ENCODE measurements around the gene UBE2A.

Gene UBE2A

DNA sequence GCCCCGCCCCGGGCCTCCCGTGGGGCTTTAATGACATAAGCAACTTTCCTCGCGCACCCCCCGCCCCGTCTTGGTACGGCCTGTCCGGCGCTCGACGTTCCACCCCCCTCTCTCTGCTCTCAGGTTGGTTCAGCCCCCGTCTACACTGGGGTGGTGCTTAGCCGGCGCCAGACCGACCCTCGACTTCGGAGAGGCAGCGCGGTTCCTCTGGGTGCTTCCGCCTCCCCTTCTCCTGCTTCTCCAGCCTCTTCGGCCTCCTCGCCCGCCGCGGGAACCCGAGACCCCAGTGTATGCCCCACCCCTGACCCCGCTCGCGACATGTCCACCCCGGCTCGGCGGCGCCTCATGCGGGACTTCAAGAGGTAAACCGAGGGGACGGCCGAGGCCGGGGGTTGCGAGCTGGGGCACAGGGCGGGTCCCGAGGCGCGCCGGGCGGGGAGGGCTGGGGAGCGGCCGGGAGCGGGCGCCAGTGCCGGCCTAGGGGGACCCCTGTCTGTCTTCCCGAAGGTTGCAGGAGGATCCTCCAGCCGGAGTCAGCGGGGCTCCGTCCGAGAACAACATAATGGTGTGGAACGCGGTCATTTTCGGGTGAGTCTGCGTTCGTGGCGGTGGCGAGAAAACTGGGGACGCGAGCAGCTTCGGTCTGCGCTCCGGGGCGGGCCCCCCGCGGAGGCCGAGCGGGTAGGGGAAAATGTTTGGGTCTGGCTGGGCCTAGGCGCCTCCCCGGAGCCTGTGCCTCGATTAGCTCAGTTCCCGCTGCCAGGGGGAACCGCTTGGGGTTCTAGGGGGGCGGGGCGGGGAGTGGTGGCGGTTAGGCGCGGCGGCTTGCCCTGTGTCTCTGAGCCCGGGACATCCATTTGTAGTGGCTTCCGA lies at the start of gene UBE2A:
UBE2A (plus strand) TSS at position 170 of the 873 bp plus-strand sequence; CDS start at position 319, 149 bp downstream.
- peak; percentile 88 for DNase-seq
- ATAC-seq = peak; percentile 94

DNA sequence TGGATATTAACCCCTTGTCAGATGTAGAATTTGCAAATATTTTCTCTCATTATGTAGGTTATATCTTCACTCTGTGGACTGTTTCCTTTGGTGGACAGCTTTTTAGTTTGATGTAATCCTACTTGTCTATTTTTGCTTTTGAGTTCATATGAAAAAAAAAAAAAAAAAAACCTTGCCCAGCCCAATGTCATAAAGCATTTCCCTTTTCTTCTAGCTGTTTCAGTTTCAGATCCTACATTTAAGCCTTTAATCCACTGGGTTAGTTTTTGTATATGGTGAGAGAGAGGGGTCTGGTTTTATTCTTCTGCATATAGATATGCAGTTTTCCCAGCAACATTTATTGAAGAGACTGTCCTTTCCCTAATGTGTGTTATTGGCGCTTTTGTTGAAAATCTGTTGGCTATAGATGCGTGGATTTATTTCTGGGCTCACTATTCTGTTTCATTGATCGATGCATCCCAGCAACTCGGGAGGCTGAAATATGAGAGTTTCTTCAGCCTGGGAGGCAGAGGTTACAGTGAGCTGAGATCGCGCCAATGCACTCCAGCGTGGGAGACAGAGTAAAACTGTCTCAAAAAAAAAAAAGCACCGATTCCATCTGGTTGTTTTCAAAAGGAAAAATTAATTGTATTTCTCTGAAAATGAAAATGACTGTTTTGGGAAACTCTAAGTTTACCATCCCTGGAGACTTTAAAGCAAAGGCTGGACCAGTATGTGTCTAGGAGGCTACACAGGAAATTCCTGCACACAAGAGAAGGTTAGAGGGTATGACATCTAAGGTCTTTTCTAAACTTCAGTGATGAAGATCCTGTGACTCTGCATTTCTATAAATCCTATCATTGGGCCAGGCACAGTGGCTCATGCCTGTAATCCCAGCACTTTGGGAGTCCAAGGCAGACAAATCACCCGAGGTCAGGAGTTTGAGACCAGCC lies 44.8 kb upstream of the UBE2A start:
- DNase-seq = no peak
- ATAC-seq = no peak

DNA sequence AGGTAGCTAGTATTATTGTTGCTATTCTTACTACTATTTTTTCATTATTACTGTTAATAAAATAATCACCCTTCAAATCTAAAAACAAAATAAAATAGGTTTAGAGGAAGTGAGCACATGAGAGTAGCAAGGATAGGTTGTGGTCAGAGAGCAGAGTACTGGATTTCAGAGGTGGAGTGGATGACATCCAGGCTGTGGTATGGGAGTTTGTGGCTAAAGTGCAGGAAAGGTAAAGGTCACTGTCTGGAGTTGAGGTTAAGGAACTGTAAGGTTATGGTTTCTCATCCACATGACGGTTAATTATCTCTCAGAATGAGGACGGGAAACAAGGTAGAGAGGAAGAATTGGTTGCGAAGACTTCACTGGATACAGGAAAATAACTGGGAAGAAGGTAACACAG lies 36.9 kb upstream of the UBE2A start:
- DNase-seq (no peak), ATAC-seq (no peak)

DNA sequence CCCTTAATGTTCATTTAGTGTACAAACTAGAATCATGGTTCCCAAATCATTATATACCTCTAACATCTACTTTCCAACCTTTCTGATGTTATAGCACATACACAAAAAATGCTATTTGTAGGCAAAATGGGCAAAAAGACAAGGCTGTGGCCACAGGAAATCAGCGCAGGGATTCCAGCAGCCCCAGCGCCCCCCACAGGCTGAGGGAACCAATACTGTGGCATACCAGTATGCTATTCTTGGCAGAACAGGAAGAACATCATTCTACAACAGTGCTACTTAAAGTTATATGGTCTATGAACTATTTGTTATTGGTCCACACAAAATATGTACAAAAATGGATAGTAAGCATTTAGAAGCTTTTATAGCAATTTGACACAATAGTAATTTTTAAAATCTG lies 34.5 kb upstream of the UBE2A start:
- DNase-seq = peak; percentile 9
- ATAC-seq = no peak

DNA sequence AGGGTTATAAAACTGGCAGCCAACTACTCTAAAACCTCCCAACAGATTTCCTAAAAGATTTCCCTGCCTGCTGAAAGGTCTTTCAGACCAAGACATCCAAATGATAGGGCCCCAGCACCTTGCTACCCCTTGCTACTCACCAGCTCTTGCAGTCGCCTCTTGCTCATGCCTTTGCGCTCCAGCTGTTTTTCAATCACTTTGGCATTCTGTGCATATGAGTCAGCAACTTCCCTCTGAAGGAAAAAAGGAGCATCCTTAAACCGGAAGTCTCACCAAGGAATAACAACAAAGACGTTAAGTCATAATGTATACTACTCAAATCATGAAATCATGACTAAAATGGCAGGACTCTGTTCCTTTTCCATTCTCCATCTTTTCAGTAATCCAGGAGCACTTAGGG lies 33.2 kb upstream of the UBE2A start:
- no peak for DNase-seq

DNA sequence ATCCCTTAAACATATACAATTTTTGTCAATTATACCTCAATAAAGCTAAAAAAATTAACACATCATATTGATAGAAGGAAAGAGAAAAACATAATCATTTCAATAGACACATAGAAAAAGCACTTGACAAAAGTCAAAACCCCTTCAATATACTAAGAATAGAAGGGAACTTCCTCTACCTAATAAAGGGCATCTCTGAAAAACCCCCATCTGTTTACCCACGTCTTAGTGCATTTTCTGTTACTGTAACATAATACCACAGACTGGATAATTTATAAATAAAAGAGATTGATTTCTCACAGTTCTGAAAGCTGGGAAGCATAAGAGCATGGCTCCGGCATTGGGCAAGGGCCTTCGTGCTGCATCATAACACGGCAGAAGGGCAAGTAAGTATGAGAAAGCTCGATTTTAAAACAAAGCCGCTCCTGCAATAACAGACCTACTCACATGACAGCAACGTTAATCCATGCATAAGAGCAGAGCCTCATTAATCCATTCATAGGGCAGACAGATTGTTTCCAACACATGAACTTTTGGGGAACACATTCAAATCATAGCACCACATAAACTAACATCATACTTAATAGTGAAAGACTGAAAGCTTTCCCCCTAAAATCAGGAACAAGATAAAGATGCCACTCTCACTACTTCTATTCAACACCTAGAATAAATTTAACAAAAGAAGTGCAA lies 24.9 kb upstream of the UBE2A start:
- DNase-seq (no peak), ATAC-seq (no peak)

More for the DNA sequence above, 33.2 kb upstream of the UBE2A start:
- ATAC-seq = no peak

DNA sequence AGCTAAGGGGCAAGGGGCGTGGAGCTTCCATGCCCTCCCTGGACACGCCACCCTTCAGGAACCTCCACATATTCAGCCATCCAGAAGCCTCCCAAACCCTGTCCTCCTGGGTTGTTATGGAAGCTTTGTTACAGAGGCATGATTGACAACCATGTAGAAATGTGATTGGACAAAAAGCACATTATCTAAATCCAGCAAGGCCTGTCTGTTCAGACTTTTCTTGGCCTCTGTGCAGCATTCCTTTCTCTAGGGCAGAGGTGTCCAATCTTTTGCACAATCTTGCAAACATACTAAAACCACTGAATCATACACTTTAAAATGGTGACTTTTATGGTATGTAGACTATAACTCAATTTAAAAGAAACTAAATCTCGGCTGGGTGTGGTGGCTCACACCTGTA lies 21.9 kb upstream of the UBE2A start:
- no peak for DNase-seq
- ATAC-seq = no peak

DNA sequence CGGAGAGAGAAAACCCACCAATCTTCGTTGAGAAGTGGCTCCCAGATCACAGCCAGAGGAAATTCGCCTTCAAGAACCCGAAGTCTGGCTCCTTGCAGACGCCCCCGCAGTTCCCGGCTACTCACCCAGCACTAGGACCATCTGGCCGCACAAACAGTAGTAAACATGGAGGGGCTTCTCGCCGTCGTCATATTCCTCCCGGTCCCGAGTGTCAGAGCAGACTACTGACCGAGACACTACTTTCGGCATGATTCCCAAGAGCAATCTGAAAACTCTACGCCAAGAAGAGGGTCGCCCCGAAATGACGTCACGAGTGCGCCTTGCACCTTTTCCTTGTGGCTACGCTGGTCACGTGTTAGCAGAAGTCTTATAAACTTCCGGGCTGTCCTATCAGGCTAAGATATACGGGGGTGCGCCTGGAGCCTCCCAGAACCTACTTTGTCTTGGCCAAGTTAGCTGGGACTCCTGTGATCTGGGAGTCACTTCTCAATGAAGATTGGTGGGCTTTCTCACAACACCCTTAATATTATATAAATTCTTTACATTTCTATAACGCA lies 9.2 kb upstream of the UBE2A start, which contains the start of gene STEEP1:
STEEP1 (minus strand) TSS at position 303 of the 557 bp plus-strand sequence; CDS start at position 249, 54 bp downstream.
- ATAC-seq (peak; percentile 97), DNase-seq (peak; percentile 86)

DNA sequence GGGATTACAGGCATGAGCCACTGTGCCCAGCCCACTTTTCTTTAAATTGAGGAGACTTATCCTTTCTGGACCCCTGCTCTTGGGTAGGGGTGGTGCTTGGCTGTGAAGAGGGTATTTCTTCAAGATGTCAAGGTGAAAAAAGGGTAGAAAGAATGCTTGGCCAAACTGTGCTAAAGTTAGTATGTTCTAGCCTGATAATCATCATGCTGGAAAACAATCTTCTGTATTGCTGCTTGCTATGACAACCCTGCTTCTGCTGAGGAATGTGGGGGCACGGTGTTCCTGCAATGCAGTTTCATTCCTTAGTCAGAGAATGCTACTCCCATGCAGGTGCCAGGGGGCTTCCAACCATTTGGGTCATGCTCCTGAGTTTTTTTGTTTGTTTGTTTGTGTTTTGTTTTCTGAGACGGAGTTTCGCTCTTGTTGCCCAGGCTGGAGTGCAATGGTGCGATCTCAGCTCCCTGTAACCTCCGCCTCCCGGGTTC lies 4.0 kb upstream of the UBE2A start:
- DNase-seq (no peak), ATAC-seq (no peak)

DNA sequence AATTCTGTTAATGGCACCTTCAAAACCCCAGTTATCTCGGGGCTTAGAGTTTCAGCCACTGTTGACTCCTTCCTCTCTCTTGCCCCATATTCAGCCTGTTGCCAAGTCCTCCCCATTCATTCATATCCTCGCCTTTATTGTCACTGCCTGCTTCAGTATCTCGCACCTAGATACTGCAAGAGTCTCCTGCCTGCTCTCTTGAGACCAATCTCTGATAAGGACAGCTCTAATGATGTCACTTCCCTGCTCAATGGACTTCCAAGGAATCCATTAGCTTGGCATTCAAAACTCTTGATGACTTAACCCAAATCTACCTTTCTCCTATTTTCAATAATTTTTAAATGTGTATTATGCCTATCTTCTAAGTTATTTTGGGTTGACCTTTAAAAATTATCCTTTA lies 1.1 kb upstream of the UBE2A start:
- ATAC-seq = no peak
- no peak for DNase-seq

DNA sequence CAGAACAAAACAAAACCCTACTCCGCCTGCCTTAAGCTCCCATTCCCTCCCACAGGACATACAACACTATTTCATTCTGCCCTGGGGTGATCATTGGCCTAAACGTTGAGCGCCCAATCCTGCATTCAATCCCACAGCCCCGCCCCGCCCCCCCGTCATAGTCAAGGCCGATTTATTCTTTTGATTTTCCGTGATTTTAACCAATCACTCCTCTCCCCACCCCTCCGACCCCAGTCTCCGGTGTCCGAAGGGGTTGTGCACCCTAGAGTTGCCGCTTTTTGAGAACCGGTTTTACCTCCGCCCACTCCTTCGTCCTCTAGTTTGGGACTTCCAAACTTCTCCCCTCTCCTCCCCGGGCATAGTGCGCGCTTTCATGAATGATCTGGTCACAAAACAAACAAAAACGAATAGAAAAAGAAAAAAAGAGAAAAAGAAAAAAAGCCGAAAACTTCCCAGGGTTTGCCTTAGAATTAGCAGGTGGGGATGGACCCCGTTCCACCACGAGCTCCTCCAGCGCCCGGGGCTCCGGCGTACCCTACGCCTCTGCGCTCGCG lies 446 bp upstream of the UBE2A start:
- ATAC-seq (no peak), DNase-seq (no peak)

DNA sequence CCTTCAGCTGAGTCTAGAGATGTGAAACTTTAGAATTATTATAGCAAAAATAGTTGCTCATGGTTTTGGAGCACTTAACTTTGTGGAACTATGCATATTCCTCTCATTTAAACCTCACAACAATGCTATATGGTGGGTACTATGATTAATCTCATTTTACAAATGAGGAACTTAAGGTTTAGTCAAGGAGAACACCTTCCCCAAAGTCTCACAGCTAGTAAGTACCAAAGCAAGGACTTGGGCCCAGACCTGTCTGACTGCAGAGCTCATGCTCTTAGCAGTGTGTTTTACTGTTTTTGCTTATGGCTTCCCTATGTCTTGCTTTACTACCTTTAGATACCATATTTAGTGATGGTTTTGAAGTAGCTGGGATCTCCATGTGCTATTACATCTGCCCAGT lies 5.1 kb downstream of the UBE2A start:
- no peak for DNase-seq
- ATAC-seq = no peak

DNA sequence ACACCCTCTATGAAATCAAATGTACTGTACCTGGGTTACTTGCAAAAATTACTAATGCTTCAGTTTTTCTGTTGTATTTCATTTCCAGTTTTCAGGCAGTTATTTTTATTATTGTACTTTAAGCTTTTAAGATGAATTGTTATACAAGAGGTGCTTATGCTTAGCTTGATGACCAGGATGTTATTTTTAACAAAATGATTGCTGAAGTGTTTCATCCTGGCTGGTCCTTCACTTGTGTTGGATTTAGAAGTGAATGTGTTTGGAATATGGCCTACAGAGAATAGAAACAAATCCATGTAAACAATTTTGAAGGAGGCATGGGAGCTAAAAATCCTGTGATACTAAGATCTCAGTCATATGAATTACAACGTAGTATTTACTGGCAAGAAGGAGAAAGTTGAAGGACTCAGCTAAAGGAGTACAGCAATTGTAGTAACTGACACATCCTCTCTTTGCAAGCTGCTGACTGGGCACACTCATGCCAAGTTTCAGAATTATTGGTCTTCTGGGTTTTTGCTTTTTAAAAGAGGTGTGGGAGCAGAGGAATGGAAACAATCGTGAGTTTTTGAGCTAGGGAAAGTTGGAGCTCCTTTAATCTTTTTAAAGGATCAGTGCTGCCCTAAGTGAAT lies 9.2 kb downstream of the UBE2A start:
- ATAC-seq (peak; percentile 55), DNase-seq (no peak)

DNA sequence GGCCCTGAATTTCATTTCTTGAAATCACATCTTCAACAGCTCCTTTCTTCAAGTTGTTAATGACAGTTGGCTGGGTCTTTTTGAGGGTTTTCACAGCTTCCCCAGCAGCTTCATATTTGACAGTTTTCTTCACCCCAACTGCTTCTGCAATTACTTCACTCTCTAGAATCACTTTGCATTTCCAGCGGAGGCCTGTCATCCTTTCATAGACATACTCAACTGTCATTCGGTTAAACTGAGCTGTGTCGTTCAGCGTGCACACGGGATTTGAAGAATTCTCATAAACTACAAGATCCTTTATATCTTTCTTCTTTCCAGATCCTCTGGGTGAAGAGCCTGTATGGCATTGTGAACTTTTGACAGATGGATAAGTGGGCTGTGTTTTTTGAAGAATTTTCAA lies 15.4 kb downstream of the UBE2A start:
- no peak for ATAC-seq
- DNase-seq = no peak

DNA sequence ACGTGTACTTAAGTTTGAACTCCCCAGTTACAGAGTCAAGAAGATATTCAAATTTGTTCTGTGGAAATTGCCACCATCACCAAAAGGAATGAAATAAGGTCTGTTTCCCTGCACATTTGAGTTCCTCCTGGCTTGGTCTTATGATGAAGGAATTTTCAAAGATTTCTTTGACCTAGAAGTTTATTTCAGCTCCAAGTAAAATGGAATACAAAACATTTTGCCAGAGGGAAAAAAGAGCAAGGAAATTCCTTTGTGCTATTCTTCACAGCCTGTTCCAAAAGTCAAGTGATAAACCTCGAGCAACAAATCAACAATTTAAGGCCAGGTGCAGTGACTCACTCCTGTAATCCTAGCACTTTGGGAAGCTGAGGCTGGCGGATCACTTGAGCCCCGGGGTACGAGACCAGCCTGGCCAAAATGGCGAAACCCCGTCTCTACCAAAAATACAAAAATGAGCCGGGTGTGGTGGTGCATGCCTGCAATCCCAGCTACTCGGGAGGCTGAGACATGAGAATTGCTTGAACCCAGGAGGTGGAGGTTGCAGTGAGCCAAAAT lies 28.4 kb downstream of the UBE2A start:
- DNase-seq (no peak), ATAC-seq (no peak)

DNA sequence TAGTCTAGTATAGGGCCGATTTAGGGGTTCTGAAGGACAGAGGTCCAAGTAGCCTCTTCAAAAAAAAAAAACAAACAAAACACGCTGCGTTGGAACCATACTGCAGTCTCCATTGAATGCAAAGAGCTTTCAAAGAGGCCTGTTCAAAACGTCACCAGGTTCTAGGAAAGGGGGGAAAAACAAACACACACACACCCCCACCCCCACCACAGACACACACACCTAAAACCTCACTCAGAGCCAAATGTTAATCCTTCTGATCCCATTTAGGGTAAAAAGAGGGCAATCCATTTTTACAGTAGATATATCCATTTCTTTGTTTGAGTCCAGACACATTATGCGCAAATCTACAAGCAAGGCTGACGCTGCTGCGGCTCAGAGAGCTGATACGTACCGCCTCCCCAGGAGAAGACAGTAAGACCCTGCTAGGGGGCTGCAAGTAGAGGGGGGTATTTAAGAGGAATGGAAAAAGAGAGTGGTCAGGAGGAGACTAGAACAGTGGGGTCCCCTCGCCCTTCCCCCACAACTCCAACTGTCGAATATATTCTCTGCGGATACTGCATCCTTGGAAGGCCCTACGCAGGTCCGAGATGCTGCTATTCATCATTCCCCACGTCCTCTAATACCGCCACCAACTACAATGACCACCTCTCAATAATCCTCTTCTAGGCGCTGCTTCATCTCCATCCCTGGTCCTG lies 30.6 kb downstream of the UBE2A start:
- DNase-seq = no peak
- ATAC-seq = no peak

DNA sequence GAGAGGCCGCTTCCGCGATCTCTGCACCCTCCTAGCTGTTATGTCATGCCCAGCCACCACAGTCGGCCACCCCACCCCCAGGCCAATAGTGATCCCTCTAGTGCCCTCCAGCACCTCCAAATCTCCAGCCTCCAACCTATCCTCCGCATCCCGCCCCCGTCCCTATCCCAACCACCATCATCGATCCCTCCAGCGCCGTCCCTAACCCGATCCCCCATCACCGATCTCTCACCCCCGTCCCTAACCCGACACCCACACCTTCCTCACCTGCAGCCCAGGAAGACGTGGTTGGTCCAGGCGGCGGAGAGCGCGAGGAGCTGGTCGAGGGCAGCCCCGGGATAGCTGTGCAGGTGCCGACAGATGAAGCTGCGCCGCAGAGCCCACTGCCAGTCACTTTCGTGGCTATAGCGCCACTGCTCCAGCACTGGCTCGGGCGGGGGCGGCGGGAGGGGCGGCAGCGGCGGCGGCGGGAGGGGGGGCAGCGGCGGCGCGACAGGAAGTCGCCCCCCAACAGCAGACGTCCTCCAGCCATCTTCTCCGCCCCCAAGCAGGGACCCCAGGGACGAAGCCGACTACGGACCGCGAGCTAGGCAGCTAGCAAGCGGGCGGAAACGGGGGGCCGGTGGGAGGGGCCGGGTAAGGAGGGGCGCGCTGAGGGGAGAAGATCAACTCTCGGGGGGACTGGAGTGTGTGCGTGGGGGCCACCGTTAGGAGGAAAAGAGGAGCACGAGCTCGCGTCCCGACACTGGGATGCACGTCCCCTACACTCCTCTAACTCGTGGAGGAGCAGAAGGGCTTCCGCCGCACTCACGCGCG lies 31.3 kb downstream of the UBE2A start:
- ATAC-seq (peak; percentile 65), DNase-seq (peak; percentile 51)

DNA sequence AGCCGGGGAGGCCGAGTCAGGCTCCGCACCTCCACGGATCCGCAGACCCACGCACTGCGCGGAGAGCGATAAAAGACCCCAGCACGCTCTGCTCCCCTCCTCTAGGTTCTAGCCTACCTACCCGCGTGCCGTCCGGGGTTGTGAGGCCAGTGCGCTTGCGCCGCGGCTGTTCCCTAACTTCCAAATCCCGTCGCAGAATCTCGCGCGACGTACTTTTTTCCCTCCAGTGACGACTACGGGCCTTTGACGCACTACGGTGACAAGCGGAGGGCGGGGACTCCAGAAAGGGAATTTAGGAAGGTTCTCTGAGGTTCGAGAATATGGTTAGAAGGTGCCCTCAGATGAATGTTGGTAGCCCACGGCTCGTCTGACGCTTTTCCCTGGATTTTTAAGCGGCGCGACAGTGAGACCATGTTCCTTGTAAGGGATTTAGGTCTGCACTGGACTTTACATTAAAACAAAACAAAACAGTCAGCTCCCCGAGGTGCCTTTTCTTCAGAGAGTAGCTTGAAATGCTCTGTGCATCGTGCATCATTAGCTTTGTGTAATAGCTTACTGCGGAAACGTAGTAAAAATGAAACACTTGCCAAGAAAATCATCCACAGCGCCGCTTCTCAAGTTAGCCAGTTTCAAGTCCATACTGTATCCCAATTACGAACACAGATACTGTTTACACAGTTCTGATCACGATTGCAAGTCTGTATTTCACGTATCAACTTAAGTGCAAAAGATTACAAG lies 32.1 kb downstream of the UBE2A start, which contains the start of gene NKRF:
NKRF (minus strand) TSS at position 145 of the 738 bp plus-strand sequence.
- DNase-seq (peak; percentile 89), ATAC-seq (peak; percentile 85)

Measured in stimulated activated naive CD8-positive, alpha-beta T cell treated with anti-CD3 and anti-CD28 coated beads, Interleukin-15, Interleukin-2, amounts not matched to agents 100 U/mL and 50 U/mL, for 24 hours (primary cell).